SU-DHL-6 (cell line): ENCODE measurements around the gene CEP104.
"Not testable (repeated sequence)": the region's sequence is repeated elsewhere in the genome, so short reads cannot be mapped to it uniquely, and the experiment has no call there.

Experiments used
- H2AFZ ChIP-seq: fragments of 200-600 bp; sonication (generic); 2 replicates; pipeline ENCODE4 v1.6.1; 2014; ENCODE audit warnings: low read depth, mild to moderate bottlenecking, moderate library complexity, mixed read lengths, antibody characterized with exemption, low read length; ENCODE audit not compliant: severe bottlenecking
- H3F3A ChIP-seq: fragments of 200-600 bp; shearing (Covaris generic); 2 replicates; pipeline ENCODE4 v1.6.0; 2016; ENCODE audit warnings: antibody characterized with exemption, mild to moderate bottlenecking; ENCODE audit not compliant: insufficient read depth
- H3K27ac ChIP-seq: fragments of 200-600 bp; sonication (generic); 2 replicates; pipeline ENCODE4 v1.5.1; 2016; ENCODE audit warnings: low read depth, mild to moderate bottlenecking, low read length, moderate library complexity, mixed read lengths
- H3K27me3 ChIP-seq: fragments of 200-600 bp; sonication (generic), shearing (Covaris generic); 2 replicates; pipeline ENCODE4 v1.6.0; 2014; ENCODE audit warnings: mild to moderate bottlenecking, low read length
- H3K36me3 ChIP-seq: fragments of 200-600 bp; sonication (generic); 2 replicates; pipeline ENCODE4 v1.6.1; 2014; ENCODE audit warnings: mild to moderate bottlenecking, low read length, mixed read lengths
- H3K4me2 ChIP-seq: fragments of 300-600, 200-600 bp; shearing (Covaris generic), sonication (generic); 2 replicates; pipeline ENCODE4 v1.6.0; 2014; ENCODE audit warnings: low read length, low read depth, mild to moderate bottlenecking; ENCODE audit not compliant: poor library complexity, severe bottlenecking
- H3K4me3 ChIP-seq: fragments of 200-600 bp; sonication (generic); 2 replicates; pipeline ENCODE4 v1.5.1; 2014; ENCODE audit warnings: antibody characterized with exemption, low read length, mild to moderate bottlenecking, mixed read lengths; ENCODE audit not compliant: insufficient read depth, poor library complexity, severe bottlenecking
- H3K79me2 ChIP-seq: fragments of 200-600 bp; sonication (generic); 2 replicates; pipeline ENCODE4 v1.6.1; 2014; ENCODE audit warnings: mild to moderate bottlenecking, low read length, moderate library complexity; ENCODE audit not compliant: insufficient read depth
- H3K9ac ChIP-seq: fragments of 200-600 bp; sonication (generic); 2 replicates; pipeline ENCODE4 v1.7.0; 2014; ENCODE audit warnings: mild to moderate bottlenecking, low read length
- H3K9me2 ChIP-seq: fragments of 200-600 bp; sonication (generic); replicated peaks from 2 replicates; pipeline ENCODE4 v1.6.1; 2014; ENCODE audit warnings: low read length; ENCODE audit not compliant: insufficient read depth
- H3K9me3 ChIP-seq: fragments of 200-600 bp; sonication (generic); 2 replicates; pipeline ENCODE4 v1.6.1; 2014; ENCODE audit warnings: low read length, mixed read lengths; ENCODE audit not compliant: insufficient read depth
- H4K20me1 ChIP-seq: fragments of 200-600 bp; sonication (generic); 2 replicates; pipeline ENCODE4 v1.6.1; 2014; ENCODE audit warnings: low read depth, mild to moderate bottlenecking, antibody characterized with exemption, low read length, moderate library complexity, mixed read lengths
- CTCF ChIP-seq: fragments of 200-600 bp; sonication (generic); IDR thresholded peaks from one replicate; pipeline ENCODE4 v1.5.1; 2017; ENCODE audit warnings: antibody characterized with exemption, mild to moderate bottlenecking, low read length, moderate library complexity; ENCODE audit not compliant: insufficient read depth, poor library complexity, severe bottlenecking
- EZH2phosphoT487 ChIP-seq: fragments of 200-600 bp; sonication (generic), shearing (Covaris generic); conservative IDR thresholded peaks from 2 replicates; pipeline ENCODE4 v1.6.1; 2018; ENCODE audit warnings: mild to moderate bottlenecking, antibody characterized with exemption, low read length, moderate library complexity, mixed read lengths

The CEP104 gene

GRCh38 chr1:3811595-3811911 is 45.5 kb downstream of the CEP104 start:
- no peaks in the 10 kb centered on the region for H3K9me3 ChIP-seq
- no peak overlapping the region for H3K4me3 ChIP-seq
- no peak overlapping the region for H3K9ac ChIP-seq
- no peak overlapping the region for H2AFZ ChIP-seq
- H3K4me2 ChIP-seq = no peak overlapping the region
- H3K79me2 ChIP-seq = no peaks in the 10 kb centered on the region
- H3K27me3 ChIP-seq = no peaks in the 10 kb centered on the region
- H3K9me2 ChIP-seq = no peaks in the 10 kb centered on the region
- TF ChIP-seq CTCF = no peak
- TF ChIP-seq EZH2phosphoT487 = no peak
- H3K36me3 ChIP-seq = no peaks in the 10 kb centered on the region
- no peaks in the 10 kb centered on the region for H3F3A ChIP-seq
- no peaks in the 10 kb centered on the region for H4K20me1 ChIP-seq
- no peak overlapping the region for H3K27ac ChIP-seq

GRCh38 chr1:3810149-3810761 is 46.8 kb downstream of the CEP104 start:
- H3K27ac ChIP-seq, H3K9ac ChIP-seq, H3F3A ChIP-seq, H3K4me3 ChIP-seq, H4K20me1 ChIP-seq, H2AFZ ChIP-seq, H3K9me3 ChIP-seq, H3K79me2 ChIP-seq, H3K9me2 ChIP-seq, H3K4me2 ChIP-seq, H3K27me3 ChIP-seq, H3K36me3 ChIP-seq: not testable (repeated sequence)

- H3K79me2 ChIP-seq = no peaks in the 10 kb centered on the region
- TF ChIP-seq EZH2phosphoT487 = no peak
- TF ChIP-seq CTCF = no peak
- H3K4me2 ChIP-seq = no peak overlapping the region
- H3F3A ChIP-seq = no peaks in the 10 kb centered on the region
- no peaks in the 10 kb centered on the region for H3K27me3 ChIP-seq
- no peaks in the 10 kb centered on the region for H3K36me3 ChIP-seq
- no peak overlapping the region for H3K9ac ChIP-seq
- H3K27ac ChIP-seq = no peak overlapping the region
- no peaks in the 10 kb centered on the region for H4K20me1 ChIP-seq
- H3K9me3 ChIP-seq = no peaks in the 10 kb centered on the region
- no peaks in the 10 kb centered on the region for H3K9me2 ChIP-seq
- no peak overlapping the region for H3K4me3 ChIP-seq
- no peak overlapping the region for H2AFZ ChIP-seq
Measured at GRCh38 chr1:3809680-3810079, 47.3 kb downstream of the CEP104 start.

- no peaks in the 10 kb centered on the region for H3K9me2 ChIP-seq
- H3K27me3 ChIP-seq = no peaks in the 10 kb centered on the region
- no peaks in the 10 kb centered on the region for H3K79me2 ChIP-seq
- H3K4me2 ChIP-seq = no peak overlapping the region
- H3K27ac ChIP-seq = no peak overlapping the region
- H3F3A ChIP-seq = no peaks in the 10 kb centered on the region
- no peak overlapping the region for H3K9ac ChIP-seq
- H3K36me3 ChIP-seq = no peaks in the 10 kb centered on the region
- no peak overlapping the region for H3K4me3 ChIP-seq
- no peak overlapping the region for H2AFZ ChIP-seq
- H4K20me1 ChIP-seq = no peaks in the 10 kb centered on the region
- TF ChIP-seq EZH2phosphoT487 = no peak
- TF ChIP-seq CTCF = no peak
- H3K9me3 ChIP-seq = no peaks in the 10 kb centered on the region
Measured at GRCh38 chr1:3807769-3808168, 49.2 kb downstream of the CEP104 start.
